ENCODE data around the gene MGLL. TPM values are rescaled to one million over a fixed set of nuclear protein-coding genes. Genes with fewer than 3 reads are reported as not detected.

Gene MGLL
- total RNA-seq, 4 donors from 2014 or later, result 26.5 to 50.2 (median 43.8) TPM

DNA sequence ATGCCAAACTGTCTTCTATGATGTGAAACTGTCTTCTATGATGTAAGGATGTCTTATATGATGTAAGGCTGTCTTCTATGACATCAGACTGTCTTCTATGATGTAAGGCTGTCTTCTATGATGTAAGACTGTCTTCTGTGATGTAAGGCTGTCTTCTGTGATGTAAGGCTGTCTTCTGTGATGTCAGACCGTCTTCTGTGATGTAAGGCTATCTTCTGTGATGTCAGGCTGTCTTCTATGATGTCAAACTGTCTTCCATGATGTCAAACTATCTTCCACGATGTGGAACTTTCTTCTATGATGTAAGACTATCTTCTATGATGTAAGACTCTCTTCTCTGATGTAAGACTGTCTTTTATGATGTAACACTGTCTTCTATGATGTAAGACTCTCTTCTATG lies 27.9 kb downstream of the MGLL start:
- in situ Hi-C loops (cut with MboI; ENCODE audit: low sequenced_read_pairs in 4 of 4) (no loop called here), intact Hi-C loops (cut with DNase I; ENCODE audit: low total_unique reads) (no loop called here)
- Histone ChIP-seq H3K4me1 (peaks cover 34 to 62% of the 10 kb centered on the region in 2 donors), H3K27me3 (no peaks in the 10 kb centered on the region), H3K9me3 (no peaks in the 10 kb centered on the region), H3K27ac (no peak overlapping the region), H3K4me3 (no peak overlapping the region), H3K36me3 (no peaks in the 10 kb centered on the region)
- no peak for DNase-seq
- no peak for ATAC-seq
- TF ChIP-seq, protein P1, sequence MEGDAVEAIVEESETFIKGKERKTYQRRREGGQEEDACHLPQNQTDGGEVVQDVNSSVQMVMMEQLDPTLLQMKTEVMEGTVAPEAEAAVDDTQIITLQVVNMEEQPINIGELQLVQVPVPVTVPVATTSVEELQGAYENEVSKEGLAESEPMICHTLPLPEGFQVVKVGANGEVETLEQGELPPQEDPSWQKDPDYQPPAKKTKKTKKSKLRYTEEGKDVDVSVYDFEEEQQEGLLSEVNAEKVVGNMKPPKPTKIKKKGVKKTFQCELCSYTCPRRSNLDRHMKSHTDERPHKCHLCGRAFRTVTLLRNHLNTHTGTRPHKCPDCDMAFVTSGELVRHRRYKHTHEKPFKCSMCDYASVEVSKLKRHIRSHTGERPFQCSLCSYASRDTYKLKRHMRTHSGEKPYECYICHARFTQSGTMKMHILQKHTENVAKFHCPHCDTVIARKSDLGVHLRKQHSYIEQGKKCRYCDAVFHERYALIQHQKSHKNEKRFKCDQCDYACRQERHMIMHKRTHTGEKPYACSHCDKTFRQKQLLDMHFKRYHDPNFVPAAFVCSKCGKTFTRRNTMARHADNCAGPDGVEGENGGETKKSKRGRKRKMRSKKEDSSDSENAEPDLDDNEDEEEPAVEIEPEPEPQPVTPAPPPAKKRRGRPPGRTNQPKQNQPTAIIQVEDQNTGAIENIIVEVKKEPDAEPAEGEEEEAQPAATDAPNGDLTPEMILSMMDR (IDR thresholded peaks at IDR 0.05 in 4 of 5, conservative IDR thresholded peaks at IDR 0.05 in 1 of 5), result no peak
- TF ChIP-seq POLR2A (IDR thresholded peaks at IDR 0.05), result no peak

DNA sequence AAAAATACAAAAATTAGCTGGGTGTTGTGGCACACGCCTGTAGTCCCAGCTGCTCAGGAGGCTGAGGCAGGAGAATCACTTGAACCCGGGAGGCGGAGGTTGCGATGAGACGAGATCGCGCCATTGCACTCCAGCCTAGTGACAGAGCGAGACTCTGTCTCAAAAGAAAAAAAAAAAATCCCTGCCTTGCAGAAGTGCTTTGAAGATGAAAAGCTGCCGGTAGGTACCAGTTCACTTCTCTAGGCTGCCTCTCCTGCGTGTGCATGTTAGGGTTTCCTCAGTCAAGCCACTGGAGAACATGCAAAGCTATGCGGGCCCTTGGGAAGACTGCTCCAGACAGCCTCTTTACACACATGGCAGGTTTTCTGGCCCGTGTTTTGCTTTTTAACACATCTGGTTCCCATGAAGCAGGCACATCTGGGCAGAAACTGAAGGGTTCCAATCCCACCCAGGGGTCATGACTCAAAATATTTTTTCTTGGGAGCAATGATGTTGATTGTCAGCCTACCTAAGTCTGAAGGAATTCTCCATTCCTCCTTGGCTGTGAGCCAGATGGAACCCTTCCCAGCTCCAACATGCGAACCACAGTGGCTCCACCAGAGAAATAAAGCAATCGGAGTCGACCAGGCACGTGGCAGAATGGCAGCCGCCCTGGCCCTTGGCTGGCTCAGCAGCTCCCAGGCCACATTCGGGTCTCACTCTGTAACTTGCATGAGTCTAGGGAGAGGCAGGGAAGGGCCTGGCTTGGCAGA lies 29.6 kb downstream of the MGLL start:
- peak; percentile 48 to 74 for DNase-seq
- H3K36me3 ChIP-seq, result no peaks in the 10 kb centered on the region
- peaks cover 51 to 73% of the 10 kb centered on the region in 2 donors for H3K4me1 ChIP-seq
- no peaks in the 10 kb centered on the region for H3K27me3 ChIP-seq
- in situ Hi-C loops (cut with MboI; ENCODE audit: low sequenced_read_pairs in 4 of 4) (no loop called here), intact Hi-C loops (cut with DNase I; ENCODE audit: low total_unique reads) (no loop called here)
- TF ChIP-seq POLR2A (IDR thresholded peaks at IDR 0.05), result no peak
- TF ChIP-seq, protein P1 (IDR thresholded peaks at IDR 0.05 in 4 of 5, conservative IDR thresholded peaks at IDR 0.05 in 1 of 5), result no peak
- H3K9me3 ChIP-seq, result no peaks in the 10 kb centered on the region
- peak; percentile 42 to 50 for ATAC-seq
- H3K4me3 ChIP-seq, result no peak overlapping the region
- peak overlapping the region; percentile 50 to 92 (median 72) for H3K27ac ChIP-seq

DNA sequence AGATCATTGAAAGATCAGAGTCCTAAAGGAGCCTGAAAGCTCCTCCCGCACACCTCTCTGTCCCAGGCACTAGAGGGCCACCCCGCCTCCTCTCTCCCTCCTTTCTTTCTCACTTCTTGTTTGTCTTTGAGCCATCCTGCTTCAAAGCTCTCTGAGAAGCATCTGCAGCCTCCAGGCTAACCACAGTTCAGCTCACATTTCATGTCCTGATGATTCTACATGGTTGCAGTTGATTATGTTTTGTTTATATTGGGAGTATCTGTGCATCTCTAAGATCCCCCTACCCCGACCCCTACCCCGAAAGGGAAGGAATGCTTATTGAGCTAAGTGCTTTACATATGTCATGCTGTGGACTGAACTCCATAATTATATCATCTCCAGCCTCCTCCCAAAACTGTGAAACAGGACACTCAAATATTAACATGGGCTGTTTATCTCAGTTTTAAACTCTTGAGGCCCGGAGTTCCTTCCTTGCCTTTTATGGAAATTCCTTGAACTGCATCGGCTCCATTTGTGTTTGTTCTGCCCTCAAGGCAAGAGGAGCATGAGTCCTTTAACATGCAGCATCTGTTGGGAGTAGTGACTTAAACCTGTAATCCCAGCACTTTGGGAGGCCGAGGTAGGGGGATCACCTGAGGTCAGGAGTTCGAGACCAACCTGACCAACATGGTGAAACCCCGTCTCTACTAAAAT lies 30.9 kb downstream of the MGLL start:
- in situ Hi-C loops (cut with MboI; ENCODE audit: low sequenced_read_pairs in 4 of 4), result no loop called here
- intact Hi-C loops (cut with DNase I; ENCODE audit: low total_unique reads), result no loop called here
- ATAC-seq (peak; percentile 25 to 39), DNase-seq (peak in 1 of 2 donors; percentile 47)
- peak overlapping the region; percentile 3 to 92 (median 70) for H3K27ac ChIP-seq
- H3K36me3 ChIP-seq, result no peaks in the 10 kb centered on the region
- no peaks in the 10 kb centered on the region for H3K9me3 ChIP-seq
- H3K4me1 ChIP-seq, result peaks cover 64 to 82% of the 10 kb centered on the region in 2 donors
- H3K4me3 ChIP-seq, result no peak overlapping the region
- H3K27me3 ChIP-seq, result no peaks in the 10 kb centered on the region
- TF ChIP-seq, protein P1 (IDR thresholded peaks at IDR 0.05 in 4 of 5, conservative IDR thresholded peaks at IDR 0.05 in 1 of 5), result peak in 2 of 5 experiments; percentile 36 to 40
- TF ChIP-seq POLR2A (IDR thresholded peaks at IDR 0.05), result no peak

DNA sequence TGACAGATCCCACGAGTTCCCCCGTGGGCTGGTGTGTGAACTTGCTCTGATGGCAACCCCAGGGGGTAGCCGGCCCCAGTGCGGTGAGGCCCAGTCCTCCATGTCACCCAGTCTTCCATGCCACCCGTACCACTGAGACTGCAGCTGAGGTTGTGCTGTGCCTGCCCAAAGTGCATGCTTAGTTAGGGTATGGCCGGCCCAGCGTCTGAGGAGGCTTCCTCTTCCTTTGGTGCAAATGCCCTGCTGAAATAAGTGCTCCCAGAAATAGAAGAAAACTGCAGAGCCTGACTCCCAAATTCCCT lies 31.5 kb downstream of the MGLL start:
- Histone ChIP-seq H3K27me3 (no peaks in the 10 kb centered on the region), H3K27ac (peak overlapping the region; percentile 3 to 92 (median 70)), H3K9me3 (no peaks in the 10 kb centered on the region), H3K4me3 (no peak overlapping the region), H3K36me3 (no peaks in the 10 kb centered on the region), H3K4me1 (peaks cover 69 to 84% of the 10 kb centered on the region in 2 donors)
- no peak for TF ChIP-seq POLR2A (IDR thresholded peaks at IDR 0.05)
- TF ChIP-seq, protein P1 (IDR thresholded peaks at IDR 0.05 in 4 of 5, conservative IDR thresholded peaks at IDR 0.05 in 1 of 5), result no peak
- ATAC-seq, result no peak
- in situ Hi-C loops (cut with MboI; ENCODE audit: low sequenced_read_pairs in 4 of 4), result no loop called here
- DNase-seq, result no peak
- intact Hi-C loops (cut with DNase I; ENCODE audit: low total_unique reads), result no loop called here

All from gastrocnemius medialis (tissue), 4 donors.